NT2/D1 (cell line): ENCODE results near the gene RPL22L1.

Experiments used
- SUZ12 ChIP-seq: IDR thresholded peaks from 2 replicates; pipeline ENCODE4 v1.6.1; 2011; ENCODE audit not compliant: insufficient read length, insufficient read depth; ENCODE audit errors: extremely low read depth
- YY1 ChIP-seq: IDR thresholded peaks from 2 replicates; pipeline ENCODE4 v1.6.1; 2011; ENCODE audit not compliant: insufficient read length, insufficient read depth

- TF ChIP-seq YY1: no peak
- no peak for TF ChIP-seq SUZ12
Measured at GRCh38 chr3:170836491-170836890, 33.5 kb downstream of the RPL22L1 start.
